PC-9 (cell line): ENCODE results near the gene ZNF831.

Source experiments
- CTCF ChIP-seq: fragments of 200-600 bp; sonication (generic); conservative IDR thresholded peaks from 2 replicates; pipeline ENCODE4 v1.6.1; 2017; ENCODE audit warnings: mixed run types, antibody characterized with exemption, mild to moderate bottlenecking, moderate library complexity
- EZH2 ChIP-seq: fragments of 200-600 bp; sonication (generic); IDR thresholded peaks from 2 replicates; pipeline ENCODE4 v1.8.0; 2017; ENCODE audit warnings: antibody characterized with exemption, low read depth

- TF ChIP-seq CTCF, result no peak
- no peak for TF ChIP-seq EZH2
Measured at GRCh38 chr20:59301343-59302007, 137.9 kb downstream of the ZNF831 start.
